ENCODE measurements around the gene SIRPB2. TPM values are rescaled to one million over a fixed set of nuclear protein-coding genes. Genes with fewer than 3 reads are reported as not detected.
A peak's percentile ranks its signal among the peaks of the same experiment; 100 is the strongest.

The SIRPB2 gene
- total RNA-seq, 1 experiment from 2014 or later = 7.1 TPM

GRCh38 chr20:1441133-1441532, 50.1 kb downstream of the SIRPB2 start:
- H3K4me2 ChIP-seq = no peak overlapping the region
- H3K4me1 ChIP-seq (replicated peaks; ENCODE audit: insufficient read depth) = 0 out of 2 replicates have a peak, but pooled peaks cover 8% of the 10 kb centered on the region
- no peaks in the 10 kb centered on the region for H3K9me3 ChIP-seq (ENCODE audit: insufficient read depth, low read depth)
- H3K36me3 ChIP-seq (ENCODE audit: low read depth) = peaks cover 20% of the 10 kb centered on the region; the same call in 1 of the 2 replicates
- H3K27ac ChIP-seq = no peak overlapping the region
- H3K9me2 ChIP-seq (ENCODE audit: insufficient read depth) = no peaks in the 10 kb centered on the region
- no peaks in the 10 kb centered on the region for H3K27me3 ChIP-seq (ENCODE audit: insufficient read depth, low read depth)
- peaks cover 20% of the 10 kb centered on the region for H3F3A ChIP-seq (ENCODE audit: insufficient read depth, low read depth)
- no peak overlapping the region for H2AFZ ChIP-seq
- H3K79me2 ChIP-seq (ENCODE audit: low read depth) = no peaks in the 10 kb centered on the region
- H4K20me1 ChIP-seq (ENCODE audit: insufficient read depth) = no peaks in the 10 kb centered on the region
- TF ChIP-seq CTCF (conservative IDR thresholded peaks at IDR 0.05) = no peak
- DNase-seq = no peak
- no peak overlapping the region for H3K4me3 ChIP-seq
- intact Hi-C loops (cut with micrococcal nuclease; ENCODE audit: unreplicated experiment) = loop anchor here (2.0 kb wide), 1 partner anchor 232 kb away; no protein-coding TSS in a partner anchor
- ChIA-PET POLR2A (ENCODE audit: unreplicated experiment) (no interaction called here), CTCF (interaction anchor here (2.9 kb wide), 1 partner anchor 63 kb away, joined by 11 read pairs; no protein-coding TSS in a partner anchor)
- no TSS peak for BruUV-seq (replicated peaks)

DNA sequence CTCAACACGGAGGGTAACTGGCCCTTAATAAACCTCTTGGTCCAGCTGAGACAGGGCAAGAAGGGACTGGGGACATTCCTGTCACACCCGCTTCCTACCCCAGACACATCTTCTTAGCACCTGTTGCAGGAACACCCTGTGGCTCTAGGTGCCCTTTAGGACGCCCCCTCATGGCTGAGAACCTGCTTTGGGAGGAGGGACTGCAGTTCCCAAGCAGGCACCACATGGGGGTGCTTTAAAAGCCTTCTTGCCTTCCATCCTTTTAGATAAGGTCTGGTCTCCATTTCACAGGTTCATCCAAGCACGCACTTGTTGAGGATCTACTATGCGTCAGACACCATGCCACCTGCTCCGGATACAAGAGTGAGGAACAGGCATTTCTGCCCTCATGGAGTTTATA, 51.2 kb downstream of the SIRPB2 start:
- H3K27me3 ChIP-seq (ENCODE audit: insufficient read depth, low read depth) = no peaks in the 10 kb centered on the region
- peak in 1 of 2 experiments; percentile 21 for DNase-seq
- H3K9me3 ChIP-seq (ENCODE audit: insufficient read depth, low read depth) = no peaks in the 10 kb centered on the region
- H3K4me3 ChIP-seq = no peak overlapping the region
- intact Hi-C loops (cut with micrococcal nuclease; ENCODE audit: unreplicated experiment) = loop anchor here (2.0 kb wide), 1 partner anchor 231 kb away; no protein-coding TSS in a partner anchor
- H3K27ac ChIP-seq = no peak overlapping the region
- no peaks in the 10 kb centered on the region for H3K9me2 ChIP-seq (ENCODE audit: insufficient read depth)
- CTCF ChIA-PET = interaction anchor here (2.9 kb wide), 1 partner anchor 64 kb away, joined by 11 read pairs; no protein-coding TSS in a partner anchor
- no peaks in the 10 kb centered on the region for H4K20me1 ChIP-seq (ENCODE audit: insufficient read depth)
- peaks cover 23% of the 10 kb centered on the region for H3F3A ChIP-seq (ENCODE audit: insufficient read depth, low read depth)
- no peak for TF ChIP-seq EZH2 (IDR thresholded peaks at IDR 0.05; ENCODE audit: low read depth)
- TF ChIP-seq CTCF (conservative IDR thresholded peaks at IDR 0.05) = peak; percentile 53
- BruUV-seq (replicated peaks) = no TSS peak
- H3K79me2 ChIP-seq (ENCODE audit: low read depth) = no peaks in the 10 kb centered on the region
- 0 out of 2 replicates have a peak, but pooled peaks cover 16% of the 10 kb centered on the region for H3K36me3 ChIP-seq (ENCODE audit: low read depth)
- POLR2A ChIA-PET (ENCODE audit: unreplicated experiment) = no interaction called here
- no peak overlapping the region for H3K4me2 ChIP-seq
- no peak overlapping the region for H2AFZ ChIP-seq
- H3K4me1 ChIP-seq (replicated peaks; ENCODE audit: insufficient read depth) = 0 out of 2 replicates have a peak, but pooled peaks cover 8% of the 10 kb centered on the region

DNA sequence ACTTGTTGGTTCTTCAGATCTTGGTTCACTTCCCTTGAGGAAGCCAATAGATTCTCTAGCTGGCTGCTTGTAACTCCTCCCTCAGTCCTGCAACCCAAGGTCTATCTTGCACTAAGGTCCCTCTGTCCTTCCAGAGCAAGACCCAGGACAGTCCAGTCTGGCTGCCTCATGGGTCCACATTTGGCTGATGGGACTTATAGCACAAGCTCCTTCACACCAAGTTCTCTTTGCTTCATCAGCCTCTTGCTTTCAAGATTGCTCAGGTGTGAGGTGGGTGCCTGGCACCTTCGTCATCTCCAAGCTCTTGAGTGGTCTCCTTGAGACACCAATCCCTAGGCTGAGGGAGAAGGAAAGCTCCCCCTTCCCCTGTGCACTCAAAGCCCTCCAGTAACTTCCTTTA, 52.9 kb downstream of the SIRPB2 start:
- BruUV-seq (replicated peaks) = TSS peak; percentile 11
- intact Hi-C loops (cut with micrococcal nuclease; ENCODE audit: unreplicated experiment) = loop anchor here (5.0 kb wide), 1 partner anchor 111 kb away; the partner anchor contains the start of gene SDCBP2
- TF ChIP-seq CTCF (conservative IDR thresholded peaks at IDR 0.05) (no peak), EZH2 (IDR thresholded peaks at IDR 0.05; ENCODE audit: low read depth) (no peak)

More for the DNA sequence above, 52.9 kb downstream of the SIRPB2 start:
- CTCF ChIA-PET = interaction anchor here (0.7 to 2.9 kb wide), 2 partner anchors 31 to 66 kb away, joined by 3 to 11 read pairs; no protein-coding TSS in a partner anchor
- H3K79me2 ChIP-seq (ENCODE audit: low read depth) = no peaks in the 10 kb centered on the region
- H3K4me3 ChIP-seq = no peak overlapping the region
- peaks cover 23% of the 10 kb centered on the region for H3F3A ChIP-seq (ENCODE audit: insufficient read depth, low read depth)
- POLR2A ChIA-PET (ENCODE audit: unreplicated experiment) = interaction anchor here (0.6 kb wide), 1 partner anchor 59 kb away, joined by 5 read pairs; no protein-coding TSS in a partner anchor
- no peak overlapping the region for H3K4me2 ChIP-seq
- DNase-seq = no peak
- H3K9me2 ChIP-seq (ENCODE audit: insufficient read depth) = no peaks in the 10 kb centered on the region
- H4K20me1 ChIP-seq (ENCODE audit: insufficient read depth) = no peaks in the 10 kb centered on the region
- no peaks in the 10 kb centered on the region for H3K27me3 ChIP-seq (ENCODE audit: insufficient read depth, low read depth)
- H3K4me1 ChIP-seq (replicated peaks; ENCODE audit: insufficient read depth) = 0 out of 2 replicates have a peak, but pooled peaks cover 8% of the 10 kb centered on the region
- H3K9me3 ChIP-seq (ENCODE audit: insufficient read depth, low read depth) = no peaks in the 10 kb centered on the region
- no peak overlapping the region for H3K27ac ChIP-seq
- no peak overlapping the region for H2AFZ ChIP-seq
- H3K36me3 ChIP-seq (ENCODE audit: low read depth) = 0 out of 2 replicates have a peak, but pooled peaks cover 13% of the 10 kb centered on the region
